GM18498 (cell line): ENCODE results near the gene CACNG5.
"Not testable (repeated sequence)": the region's sequence is repeated elsewhere in the genome, so short reads cannot be mapped to it uniquely, and the experiment has no call there.

Experiments
- ATAC-seq: cut with Tn5 transposase; IDR thresholded peaks from one replicate; pipeline ENCODE4 v1.9.1; 2021; ENCODE audit warnings: mild to moderate bottlenecking, moderate library complexity; ENCODE audit not compliant: unreplicated experiment

CACNG5 gene

GRCh38 chr17:66849032-66849655 is 14.2 kb downstream of the CACNG5 start:
- no peak for ATAC-seq

DNA sequence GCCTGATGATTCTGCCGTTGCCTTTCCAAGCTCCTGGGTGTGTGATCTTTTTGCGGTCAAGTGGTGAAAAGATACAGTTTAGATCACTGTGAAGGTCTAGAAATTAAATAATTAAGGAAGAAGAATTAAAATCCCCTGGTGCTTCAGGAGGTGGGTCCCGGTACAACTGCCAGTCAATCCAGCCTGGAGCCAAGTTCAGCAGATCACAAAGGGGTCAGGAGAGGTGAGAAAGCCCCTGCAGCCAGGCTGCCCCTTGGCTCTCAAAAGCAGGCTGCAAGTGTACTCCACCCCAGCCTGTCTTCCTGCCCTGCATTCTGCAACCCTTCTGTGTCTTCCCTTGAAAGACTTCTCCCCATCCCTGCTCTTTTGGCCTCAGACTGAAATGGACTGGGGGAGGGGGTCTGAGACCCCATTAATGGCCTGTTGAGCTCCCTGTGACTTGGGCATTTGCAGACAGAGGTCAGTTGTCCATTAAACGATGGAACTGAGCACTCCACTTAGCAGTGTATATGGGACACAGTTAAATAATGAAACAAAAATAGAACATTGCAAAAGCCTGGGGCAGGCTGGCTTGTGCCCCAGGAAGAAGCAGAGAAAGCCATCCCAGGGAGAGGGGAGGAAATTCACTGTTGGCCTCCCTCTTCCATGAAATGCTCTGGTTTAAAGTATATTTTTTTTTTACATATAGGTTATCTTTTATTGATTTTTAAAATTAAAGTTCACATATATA is 15.1 kb downstream of the CACNG5 start:
- ATAC-seq, result no peak

- ATAC-seq, result no peak
Observed at GRCh38 chr17:66850692-66851091, 15.8 kb downstream of the CACNG5 start.

DNA sequence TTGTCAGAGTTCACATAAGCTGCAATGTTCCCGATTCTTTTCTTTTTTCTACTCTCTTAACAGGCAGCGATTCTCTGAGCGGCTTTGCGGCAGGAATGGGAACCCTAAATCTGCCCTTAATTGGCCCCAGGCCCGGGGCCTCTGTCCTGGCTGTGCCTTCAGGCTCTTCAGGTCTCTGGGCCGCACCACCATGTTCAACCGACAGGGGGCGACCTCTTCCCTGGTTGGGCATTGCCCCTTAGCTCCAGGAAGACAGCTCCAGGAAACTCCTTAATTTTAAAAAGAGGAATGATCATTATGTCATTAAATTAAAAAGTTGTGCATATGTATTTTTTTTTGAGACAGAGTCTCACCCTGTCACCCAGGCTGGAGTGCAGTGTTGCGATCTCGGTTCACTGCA is 20.3 kb downstream of the CACNG5 start:
- ATAC-seq, result no peak

DNA sequence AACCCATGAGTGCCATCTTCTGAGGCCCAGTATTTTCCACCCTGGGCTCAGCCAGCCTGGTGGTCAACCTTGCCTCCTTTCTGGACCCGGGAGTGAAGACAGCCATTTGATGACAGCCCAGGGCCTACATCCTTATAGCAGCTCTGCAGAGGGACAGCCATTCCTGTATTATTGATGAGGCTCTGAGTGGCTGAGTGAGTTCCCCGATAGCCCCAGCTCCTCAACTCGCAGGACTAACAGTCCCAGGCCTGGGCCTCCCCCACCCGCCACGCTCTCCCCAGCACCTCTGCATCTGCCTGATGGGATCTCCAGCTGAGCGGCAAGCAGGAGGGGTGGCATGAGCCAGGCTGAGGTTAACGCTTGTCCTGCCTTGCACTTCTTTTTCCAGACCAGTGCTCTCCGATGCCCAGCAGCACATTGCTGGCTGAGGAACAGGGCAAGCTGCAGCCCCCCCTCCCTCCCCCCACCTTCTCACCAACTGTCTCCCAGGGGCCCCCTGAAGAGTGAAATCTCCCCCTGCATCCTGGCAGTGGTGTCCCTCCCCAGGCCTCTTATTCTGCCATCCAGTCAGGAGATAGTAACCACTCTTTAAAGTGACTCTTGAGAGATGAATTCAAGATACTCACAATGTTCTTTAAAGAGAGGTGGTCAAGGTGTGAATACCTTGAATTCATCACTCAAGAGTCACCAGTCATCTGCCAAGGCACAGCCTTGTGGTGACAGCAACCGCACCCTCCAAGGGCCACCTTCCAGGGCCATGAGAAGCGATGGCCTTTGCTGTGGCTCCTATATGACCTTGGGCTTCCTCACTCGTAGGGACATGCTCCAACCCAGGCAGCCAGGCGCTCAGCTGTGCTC is 23.5 kb downstream of the CACNG5 start:
- ATAC-seq, result no peak

DNA sequence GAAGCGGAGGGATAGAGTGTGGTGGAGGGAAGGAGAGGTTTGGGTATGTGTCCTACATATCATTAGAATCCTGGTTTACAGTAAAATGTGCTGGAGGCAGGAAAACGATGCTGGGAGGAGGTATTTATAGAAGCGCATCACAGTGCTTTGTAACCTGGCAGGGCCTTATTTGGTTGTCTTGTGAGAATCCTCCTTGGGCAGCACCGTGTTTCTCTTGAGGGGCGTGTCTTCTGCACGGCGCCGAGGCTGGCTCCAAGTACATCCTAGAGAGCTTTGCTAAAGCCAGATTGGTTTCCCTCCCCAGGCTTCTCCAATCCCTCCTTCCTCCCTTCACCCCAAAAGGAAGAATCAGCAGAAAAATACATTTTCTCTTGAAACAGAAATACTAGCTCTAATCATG is 24.4 kb downstream of the CACNG5 start:
- no peak for ATAC-seq

- no peak for ATAC-seq
Observed at GRCh38 chr17:66860204-66860603, 25.3 kb downstream of the CACNG5 start.

GRCh38 chr17:66863820-66864219 is 28.9 kb downstream of the CACNG5 start:
- no peak for ATAC-seq

DNA sequence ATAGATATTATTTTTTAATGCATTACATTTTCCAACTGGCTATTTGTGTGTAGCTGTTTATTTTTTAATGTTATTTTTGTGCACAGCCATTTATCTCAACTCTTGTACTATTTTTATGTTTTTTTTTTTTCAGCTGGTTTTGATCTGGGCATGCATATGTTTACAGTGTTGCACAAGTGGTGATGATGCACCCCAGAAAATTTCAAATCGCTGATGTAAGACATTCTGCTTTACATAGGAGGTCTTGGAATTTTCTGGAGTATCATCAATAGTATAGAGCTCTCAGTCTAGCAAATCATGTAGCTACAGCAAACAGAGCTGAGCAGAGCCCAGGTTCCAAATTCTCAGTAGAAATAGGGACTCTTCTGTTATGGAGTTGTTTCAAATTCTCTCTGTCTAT is 30.2 kb downstream of the CACNG5 start:
- ATAC-seq, result no peak

GRCh38 chr17:66873962-66874361 is 39.0 kb downstream of the CACNG5 start:
- no peak for ATAC-seq

GRCh38 chr17:66884931-66885330 is 50.0 kb downstream of the CACNG5 start:
- no peak for ATAC-seq

DNA sequence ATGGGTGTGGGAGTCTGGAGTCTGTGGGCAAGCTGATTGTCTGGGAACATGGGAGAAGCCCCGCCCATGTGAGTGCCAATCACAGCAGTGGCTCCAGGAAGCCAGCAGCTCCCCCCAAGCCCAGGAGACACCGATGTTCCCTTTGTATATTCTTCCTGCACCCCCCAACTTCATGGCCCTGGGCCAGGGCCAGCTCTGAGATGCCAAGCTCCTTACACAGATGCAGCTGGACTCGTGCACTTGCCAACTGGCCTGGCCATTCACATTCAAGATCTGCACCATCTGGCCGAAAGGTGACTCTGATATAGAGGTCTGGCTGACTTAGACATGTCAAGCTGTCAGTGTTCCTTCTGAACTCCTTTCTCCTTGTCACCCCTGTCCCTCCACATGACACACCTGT is 50.5 kb downstream of the CACNG5 start:
- ATAC-seq, result no peak

DNA sequence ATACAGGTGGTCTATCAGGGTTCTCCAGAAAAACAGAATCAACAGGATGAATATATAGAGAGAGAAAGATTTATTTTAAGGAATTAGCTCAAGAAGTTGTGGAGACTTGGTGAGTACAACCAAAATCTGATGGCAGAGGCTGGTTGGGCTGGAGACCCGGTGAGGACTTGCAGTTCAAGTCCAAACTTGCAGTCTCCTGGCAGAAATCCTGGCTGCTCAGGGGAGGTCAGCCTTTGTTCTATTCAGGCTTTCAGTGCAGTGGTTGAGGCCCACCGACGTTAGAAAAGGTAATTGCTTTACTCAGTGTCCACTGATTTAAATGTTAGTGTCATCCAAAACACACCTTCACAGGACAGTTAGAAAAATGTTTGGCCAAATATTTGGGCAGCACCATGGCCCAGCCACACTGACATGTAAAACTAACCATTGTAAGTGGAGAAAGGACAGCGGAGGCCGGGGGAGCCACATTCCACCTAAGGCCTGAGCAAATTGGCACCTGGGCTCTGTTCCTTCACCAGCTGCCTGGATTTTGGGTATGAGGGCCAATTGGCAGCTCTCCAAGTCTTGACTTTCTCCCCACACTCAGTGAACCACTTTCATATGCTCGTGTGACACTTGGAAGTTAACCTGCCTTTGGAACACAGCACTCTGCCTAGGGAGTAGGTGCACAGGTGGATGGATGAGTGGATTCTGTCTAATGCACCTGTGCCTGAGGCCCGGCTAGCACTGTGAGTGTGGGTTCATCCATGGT is 54.7 kb downstream of the CACNG5 start:
- ATAC-seq, result no peak

DNA sequence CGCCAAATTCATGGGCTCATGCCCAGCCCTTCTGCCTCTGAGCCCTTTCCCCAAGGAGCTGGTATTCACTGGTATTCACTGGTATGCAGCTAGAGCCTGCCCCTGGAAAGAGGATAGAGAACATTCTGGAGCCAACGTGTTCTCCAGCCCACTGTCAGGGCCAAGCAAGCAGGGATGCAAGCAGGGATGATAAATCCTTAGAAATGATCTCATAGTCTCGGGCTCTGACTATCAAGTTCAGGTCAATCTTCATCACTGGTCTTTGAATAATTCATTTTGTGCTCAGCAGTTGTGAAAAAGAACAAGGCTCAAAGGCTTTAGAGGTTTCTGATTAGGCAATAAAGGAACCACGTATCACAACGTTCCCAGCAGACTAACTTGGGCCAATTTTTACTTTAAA is 57.3 kb downstream of the CACNG5 start:
- no peak for ATAC-seq

DNA sequence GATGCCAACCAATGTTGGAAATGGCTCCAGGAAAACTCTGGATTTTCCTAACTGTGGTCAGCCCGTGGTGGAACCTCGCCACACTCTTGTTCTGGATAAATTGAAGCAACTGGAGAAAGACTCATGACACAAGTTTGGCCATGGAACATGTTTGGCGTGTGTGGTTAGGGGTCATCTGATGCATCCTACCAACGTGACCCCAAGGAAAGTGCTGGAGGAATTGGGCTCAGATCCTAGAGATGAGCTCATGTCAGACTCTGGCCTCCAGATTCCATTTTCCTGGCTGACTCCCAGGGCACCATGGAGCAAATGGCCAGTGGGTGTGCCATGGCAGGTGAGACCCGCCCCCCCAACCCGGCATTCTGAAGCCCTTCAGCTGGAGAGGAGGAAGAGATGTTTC is 58.5 kb downstream of the CACNG5 start:
- no peak for ATAC-seq

DNA sequence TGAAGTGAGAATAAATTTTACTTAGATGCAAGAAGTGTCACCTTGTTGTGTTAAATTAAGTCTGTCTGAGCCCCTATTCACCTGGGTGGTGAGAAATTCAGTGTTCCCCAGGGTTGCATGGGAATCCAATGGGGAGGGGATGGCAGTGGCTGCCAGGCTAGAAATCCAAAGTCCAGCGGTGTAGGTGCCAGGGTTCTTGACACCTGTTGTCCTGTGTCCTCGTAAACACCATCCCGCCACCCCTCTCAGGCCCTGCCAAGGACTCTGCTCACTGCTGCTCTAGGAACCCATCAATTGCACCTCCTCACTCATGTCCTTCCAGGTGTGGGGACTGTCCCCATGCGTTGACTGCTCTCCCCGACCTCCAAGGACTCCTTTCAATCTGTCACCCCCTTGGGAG is 58.9 kb downstream of the CACNG5 start:
- no peak for ATAC-seq

DNA sequence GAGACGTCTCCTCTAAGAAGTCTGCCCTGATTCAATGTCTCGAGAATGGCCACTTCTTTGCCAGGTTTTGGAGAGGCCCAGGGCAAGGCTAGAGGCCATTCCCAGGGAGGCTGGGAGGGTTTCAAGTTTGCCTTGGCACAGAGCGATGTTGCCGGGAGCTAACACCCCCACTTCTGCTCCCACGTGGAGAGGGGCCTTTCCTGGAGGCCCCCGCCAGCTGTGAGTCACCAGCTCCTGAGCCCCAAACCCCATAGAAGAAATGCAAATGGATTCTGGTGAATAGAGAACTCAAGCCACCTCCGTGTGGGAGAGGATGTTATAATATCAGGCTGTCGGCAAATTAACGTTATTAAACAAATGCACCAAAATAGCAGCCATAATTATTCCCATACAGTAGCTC is 62.2 kb downstream of the CACNG5 start:
- ATAC-seq, result no peak

- no peak for ATAC-seq
Observed at GRCh38 chr17:66898536-66898935, 63.6 kb downstream of the CACNG5 start.

DNA sequence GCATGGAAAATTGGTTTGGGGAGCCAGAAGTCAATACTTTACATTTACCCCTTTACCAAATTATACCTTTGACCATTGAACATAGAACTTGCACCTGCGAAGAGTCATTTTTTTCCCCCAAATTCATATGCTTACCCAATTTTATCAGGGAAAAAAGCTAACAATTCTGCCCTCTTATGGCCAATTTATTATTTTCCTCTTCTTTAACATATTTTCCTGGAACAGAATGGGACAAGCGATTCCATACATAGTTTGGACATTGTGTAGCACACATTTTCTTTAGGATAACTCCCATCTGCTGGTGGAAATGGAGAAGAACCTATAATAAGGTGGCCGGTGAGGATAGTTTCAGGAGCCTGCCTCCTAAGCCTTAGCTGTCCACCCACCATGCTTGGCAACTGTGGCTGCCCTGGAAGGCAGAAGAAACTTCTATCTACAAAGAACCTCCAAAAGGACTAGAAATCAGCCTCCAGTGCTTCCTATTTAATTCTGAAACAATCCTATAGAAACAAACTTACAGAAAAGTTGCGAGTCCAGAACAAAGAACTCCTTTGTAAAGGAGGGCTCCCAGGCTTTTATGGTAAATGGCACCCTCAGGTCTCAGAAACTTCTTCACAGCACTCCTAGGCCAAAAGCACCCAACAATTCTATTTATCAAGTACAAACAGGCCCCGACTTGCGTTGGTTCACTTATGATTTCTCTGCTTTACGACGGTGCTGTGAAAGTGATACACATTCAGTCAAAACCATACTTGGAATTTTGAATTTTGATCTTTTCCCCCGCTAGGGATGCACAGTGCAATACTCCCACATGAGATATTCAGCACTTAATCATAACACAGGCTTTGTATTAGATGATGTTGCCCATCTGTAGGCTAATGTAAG is 65.5 kb downstream of the CACNG5 start:
- ATAC-seq, result no peak

GRCh38 chr17:66903296-66903695 is 68.4 kb downstream of the CACNG5 start:
- ATAC-seq, result not testable (repeated sequence)
